H1 (cell line): ENCODE data around the gene MBTPS2. TPM values are rescaled to one million over a fixed set of nuclear protein-coding genes. Genes with fewer than 3 reads are reported as not detected.

ENCODE experiments used
- CTCF ChIA-PET: fragments of 300-600 bp; sonication (Branson Sonifier 250); formaldehyde crosslinking; loops from one replicate; lab custom pipeline; 2021; ENCODE audit not compliant: partially characterized antibody; lab: Charles Lee
- POLR2A ChIA-PET: fragments of 300-600 bp; sonication (Branson Sonifier 250); formaldehyde crosslinking; loops from one replicate; lab custom pipeline; 2021; ENCODE audit warnings: inconsistent platforms; ENCODE audit not compliant: partially characterized antibody; lab: Charles Lee
- DNase-seq, 2 experiments: peaks; one replicate each; pipeline versions ENCODE4 v3.0.0 to v3.0.0-alpha.2; 2010 to 2022; ENCODE audit warnings: low spot score in 2 of 2, low read depth in 1 of 2, mixed read lengths in 1 of 2
- FAIRE-seq: peaks from 2 replicates; lab custom pipeline; 2011; peaks lifted over from hg19 to GRCh38; lab: Jason Lieb, UNC
- H2AFZ ChIP-seq: 2 replicates; pipeline ENCODE4 v1.8.1; 2012; ENCODE audit warnings: low read length, inconsistent platforms
- H2AK5ac ChIP-seq: 2 replicates; pipeline ENCODE4 v1.6.1; 2013; ENCODE audit warnings: low read depth, low read length
- H2BK120ac ChIP-seq: replicated peaks from 2 replicates; pipeline ENCODE3; 2013; ENCODE audit warnings: low read depth, low read length, inconsistent platforms
- H2BK12ac ChIP-seq: 2 replicates; pipeline ENCODE4 v1.6.1; 2013; ENCODE audit warnings: low read depth, low read length
- H2BK15ac ChIP-seq: 2 replicates; pipeline ENCODE4 v1.6.1; 2013; ENCODE audit warnings: low read length
- H2BK20ac ChIP-seq: 2 replicates; pipeline ENCODE4 v1.6.1; 2013; ENCODE audit warnings: low read length
- H2BK5ac ChIP-seq: 2 replicates; pipeline ENCODE4 v1.6.1; 2013; ENCODE audit warnings: low read depth, low read length
- H3K14ac ChIP-seq: 2 replicates; pipeline ENCODE4 v1.6.1; 2013; ENCODE audit warnings: inconsistent platforms; ENCODE audit not compliant: insufficient read length
- H3K18ac ChIP-seq: 2 replicates; pipeline ENCODE4 v1.6.1; 2013; ENCODE audit warnings: low read length; ENCODE audit errors: extremely low read depth
- H3K23ac ChIP-seq: 2 replicates; pipeline ENCODE4 v1.6.1; 2013; ENCODE audit warnings: inconsistent platforms; ENCODE audit not compliant: insufficient read length
- H3K23me2 ChIP-seq: 2 replicates; pipeline ENCODE4 v1.6.1; 2013; ENCODE audit warnings: low read depth, low read length
- H3K27ac ChIP-seq: 2 replicates; pipeline ENCODE4 v1.6.1; 2011; ENCODE audit warnings: low read depth, low read length, inconsistent platforms
- H3K27me3 ChIP-seq, 4 experiments: replicated peaks in 1 of 4; 1 replicate in 1 of 4; 2 replicates in 3 of 4; pipeline versions ENCODE4 v1.6.1 to v1.8.1; 2011 to 2013; ENCODE audit warnings: low read length in 3 of 4, mild to moderate bottlenecking in 3 of 4, inconsistent platforms in 2 of 4, mixed read lengths in 2 of 4, moderate library complexity in 1 of 4; ENCODE audit not compliant: control insufficient read depth in 3 of 4, insufficient read depth in 3 of 4; ENCODE audit errors: extremely low read depth in 1 of 4
- H3K36me3 ChIP-seq, 4 experiments: 2 replicates each; pipeline versions ENCODE4 v1.6.1 to v1.8.1; 2011 to 2013; ENCODE audit warnings: mild to moderate bottlenecking in 4 of 4, low read length in 3 of 4, moderate library complexity in 2 of 4, control low read depth in 1 of 4, inconsistent platforms in 1 of 4; ENCODE audit not compliant: insufficient read depth in 4 of 4, control insufficient read depth in 2 of 4
- H3K4ac ChIP-seq: replicated peaks from 2 replicates; pipeline ENCODE3; 2013; ENCODE audit warnings: low read length, low read depth, mixed read lengths, inconsistent platforms; ENCODE audit not compliant: insufficient read length
- H3K4me1 ChIP-seq, 4 experiments: replicated peaks in 1 of 4; 1 replicate in 1 of 4; 2 replicates in 3 of 4; pipeline versions ENCODE4 v1.6.1 to v1.8.1; 2011 to 2013; ENCODE audit warnings: low read length in 3 of 4, inconsistent platforms in 2 of 4, mixed read lengths in 1 of 4; ENCODE audit not compliant: insufficient read depth in 4 of 4, control insufficient read depth in 3 of 4
- H3K4me2 ChIP-seq, 2 experiments: 2 replicates each; pipeline versions ENCODE4 v1.6.1 to v1.8.1; 2011 to 2013; ENCODE audit warnings: low read depth in 2 of 2, low read length in 2 of 2, control low read depth in 1 of 2, inconsistent platforms in 1 of 2, mild to moderate bottlenecking in 1 of 2; ENCODE audit not compliant: insufficient read depth in 1 of 2
- H3K4me3 ChIP-seq, 4 experiments: fragments of 200-600, 300-600 bp in 1 of 4; sonication (generic), shearing (Covaris generic), sonication (Bioruptor Twin) in 1 of 4; 2 replicates each; pipeline versions ENCODE4 v1.5.1 to v1.8.1; 2011 to 2016; ENCODE audit warnings: low read length in 4 of 4, low read depth in 3 of 4, control low read depth in 2 of 4, inconsistent platforms in 2 of 4, mild to moderate bottlenecking in 2 of 4, mixed read lengths in 1 of 4, moderate library complexity in 1 of 4; ENCODE audit not compliant: insufficient read depth in 2 of 4; ENCODE audit errors: extremely low read depth in 1 of 4
- H3K56ac ChIP-seq: replicated peaks from 2 replicates; pipeline ENCODE3; 2013; ENCODE audit warnings: low read depth, mild to moderate bottlenecking, mixed read lengths, low read length, inconsistent platforms; ENCODE audit not compliant: insufficient read length
- H3K79me1 ChIP-seq: 2 replicates; pipeline ENCODE4 v1.6.1; 2013; ENCODE audit warnings: low read depth, low read length, control low read depth
- H3K79me2 ChIP-seq, 2 experiments: 2 replicates each; pipeline versions ENCODE4 v1.6.1 to v1.8.1; 2012 to 2013; ENCODE audit warnings: low read length in 2 of 2, mild to moderate bottlenecking in 2 of 2, inconsistent platforms in 1 of 2; ENCODE audit not compliant: insufficient read depth in 2 of 2, control insufficient read depth in 1 of 2
- H3K9ac ChIP-seq, 4 experiments: replicated peaks in 1 of 4; 1 replicate in 1 of 4; 2 replicates in 3 of 4; pipeline versions ENCODE4 v1.6.1 to v1.8.1; 2011 to 2013; ENCODE audit warnings: low read depth in 3 of 4, low read length in 3 of 4, control low read depth in 2 of 4, mild to moderate bottlenecking in 2 of 4, moderate library complexity in 2 of 4, inconsistent platforms in 1 of 4; ENCODE audit errors: extremely low read depth in 1 of 4
- H3K9me3 ChIP-seq, 2 experiments: 2 replicates each; pipeline versions ENCODE4 v1.6.1 to v1.8.1; 2012 to 2013; ENCODE audit warnings: mild to moderate bottlenecking in 2 of 2, moderate library complexity in 2 of 2, control low read depth in 1 of 2, inconsistent platforms in 1 of 2, low read depth in 1 of 2, low read length in 1 of 2, mixed read lengths in 1 of 2; ENCODE audit not compliant: insufficient read depth in 2 of 2
- H4K20me1 ChIP-seq, 2 experiments: replicated peaks in 1 of 2; 2 replicates each; pipeline versions ENCODE3 to v1.8.1; 2011 to 2013; ENCODE audit warnings: inconsistent platforms in 2 of 2, low read length in 2 of 2, mild to moderate bottlenecking in 1 of 2; ENCODE audit not compliant: insufficient read depth in 2 of 2, control insufficient read depth in 1 of 2
- H4K5ac ChIP-seq: 2 replicates; pipeline ENCODE4 v1.6.1; 2013; ENCODE audit warnings: low read length, low read depth, mixed read lengths, inconsistent platforms; ENCODE audit not compliant: insufficient read length
- H4K8ac ChIP-seq: 2 replicates; pipeline ENCODE4 v1.8.0; 2013; ENCODE audit warnings: mild to moderate bottlenecking, moderate library complexity, low read length, inconsistent platforms; ENCODE audit not compliant: insufficient read depth; ENCODE audit errors: extremely low read depth
- H4K91ac ChIP-seq: replicated peaks from 2 replicates; pipeline ENCODE3; 2013; ENCODE audit warnings: low read length, mixed read lengths, inconsistent platforms; ENCODE audit not compliant: insufficient read length
- CBX8 ChIP-seq: fragments of 300-800, 300-1000 bp; sonication (generic); IDR thresholded peaks from 2 replicates; pipeline ENCODE4 v1.7.1; 2016; ENCODE audit warnings: low read depth, low read length, borderline replicate concordance
- NRF1 ChIP-seq: IDR thresholded peaks from 2 replicates; pipeline ENCODE4 v1.6.1; 2011; ENCODE audit warnings: mild to moderate bottlenecking, low read depth, low read length, improper control_type of control experiment
- WGBS, 2 experiments: shearing (Covaris generic) in 1 of 2; methylation state at CpG; one replicate each; pipeline versions ENCODE4 v1.1.6 to v1.1.7; 2013 to 2015; ENCODE audit warnings: low lambda C conversion rate in 2 of 2, mixed read lengths in 2 of 2, inconsistent platforms in 1 of 2, low coverage in 1 of 2, missing lambda C conversion rate in 1 of 2; ENCODE audit not compliant: insufficient replicate concordance in 2 of 2, insufficient coverage in 1 of 2, insufficient read length in 1 of 2; ENCODE audit errors: extremely low coverage in 1 of 2, missing lambda C conversion rate in 1 of 2; 5-methylcytosine and 5-hydroxymethylcytosine counted together
- polyA plus RNA-seq, 7 experiments: library from polyadenylated mRNA; depleted of rRNA in 3 of 7; stranded (reverse) in 5 of 7; unstranded in 2 of 7; fragments of >200 nt in 5 of 7; fragments of 200-250 nt in 2 of 7; gene quantifications; 1 replicate in 5 of 7; 2 replicates in 1 of 7; 4 replicates in 1 of 7; pipeline versions ENCODE4 v1.2.1 to v1.2.3, GENCODE V29; 2011 to 2013; ENCODE audit warnings: missing spikeins in 2 of 7, mixed read lengths in 2 of 7
- total RNA-seq: library from RNA; stranded (reverse); fragmentation: NEBNext Ultra II Directional; extraction: Animal tissue kit (Norgen Biotek cat#: 25700); gene quantifications from 2 replicates; pipeline ENCODE4 v1.2.1, GENCODE V29; 2021

The MBTPS2 gene
- total and polyA plus RNA-seq, 2 of the 8 experiments (the other 6 are each of a cell fraction or from before 2014, with no cell fraction given) = 4.3 to 7.4 TPM

GRCh38 chrX:21863241-21863640, 23.8 kb downstream of the MBTPS2 start:
- Histone ChIP-seq H2BK5ac (no peak overlapping the region), H3K18ac (no peak overlapping the region), H3K79me2 (no peaks in the 10 kb centered on the region), H3K4me2 (no peak overlapping the region), H4K20me1 (no peaks in the 10 kb centered on the region), H3K4ac (no peak overlapping the region), H3K23me2 (no peaks in the 10 kb centered on the region), H2AK5ac (no peak overlapping the region), H4K91ac (no peak overlapping the region), H3K14ac (no peak overlapping the region), H3K4me1 (no peaks in the 10 kb centered on the region), H3K79me1 (no peaks in the 10 kb centered on the region), H3K9ac (no peak overlapping the region), H2BK20ac (no peak overlapping the region), H3K27me3 (no peaks in the 10 kb centered on the region), H2AFZ (no peak overlapping the region), H3K9me3 (no peaks in the 10 kb centered on the region), H3K23ac (no peak overlapping the region), H3K27ac (no peak overlapping the region), H3K36me3 (no peaks in the 10 kb centered on the region), H2BK12ac (no peak overlapping the region), H2BK120ac (no peak overlapping the region), H4K5ac (no peak overlapping the region), H3K56ac (no peak overlapping the region), H4K8ac (no peak overlapping the region), H3K4me3 (no peak overlapping the region), H2BK15ac (no peak overlapping the region)
- FAIRE-seq (no peak), DNase-seq (no peak)
- WGBS, 2 experiments = 100% methylated on average over 1 of the region's 1 CpG; no CpG with 5 or more reads in 1 of the 2 experiments
- CTCF ChIA-PET = no interaction called here
- POLR2A ChIA-PET = no interaction called here
- TF ChIP-seq CBX8 (no peak), NRF1 (no peak)
